Globus pallidus (tissue), 1 donor: ENCODE data around the gene PWWP2B.

Experiments used
- DNase-seq: peaks from one replicate; pipeline ENCODE4 v3.0.0-alpha.2; 2015; ENCODE audit warnings: low spot score

PWWP2B gene

DNA sequence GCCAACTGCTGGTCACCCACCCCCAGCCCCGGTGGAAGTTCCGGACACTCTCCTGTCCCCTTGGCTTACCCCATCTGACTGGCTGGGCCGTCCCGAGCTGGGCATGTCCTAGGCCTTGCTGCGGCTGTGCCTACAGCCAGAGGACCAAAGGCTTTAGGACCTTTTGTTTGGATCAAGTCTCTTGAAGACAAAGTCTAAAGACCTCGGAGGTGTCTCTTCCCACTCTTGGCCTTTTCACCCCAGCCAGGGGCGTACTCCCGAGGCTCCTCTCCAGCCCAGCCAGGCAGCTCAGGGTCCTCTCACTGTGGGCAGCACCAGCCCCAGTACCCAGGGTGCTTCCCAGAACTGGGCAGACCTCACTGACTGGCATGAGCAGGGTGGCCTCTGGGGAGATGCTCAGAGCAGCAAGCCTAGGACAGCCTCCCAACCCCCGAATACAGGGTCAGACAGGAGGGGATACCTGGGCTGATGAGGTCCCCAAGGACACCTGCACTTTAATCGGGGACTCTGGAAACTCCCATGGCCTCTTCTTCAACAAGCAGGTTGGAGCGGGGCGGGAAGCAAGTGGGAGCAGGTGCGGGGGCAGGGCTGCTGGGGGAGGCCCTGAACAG lies 2.7 kb upstream of the PWWP2B start:
- DNase-seq, result no peak

GRCh38 chr10:132394936-132395703 lies 1.9 kb upstream of the PWWP2B start:
- no peak for DNase-seq

- DNase-seq, result no peak
These were observed 1.1 kb upstream of the PWWP2B start for GRCh38 chr10:132395704-132396493.

- no peak for DNase-seq
These were observed 435 bp upstream of the PWWP2B start for GRCh38 chr10:132396494-132397035.

DNA sequence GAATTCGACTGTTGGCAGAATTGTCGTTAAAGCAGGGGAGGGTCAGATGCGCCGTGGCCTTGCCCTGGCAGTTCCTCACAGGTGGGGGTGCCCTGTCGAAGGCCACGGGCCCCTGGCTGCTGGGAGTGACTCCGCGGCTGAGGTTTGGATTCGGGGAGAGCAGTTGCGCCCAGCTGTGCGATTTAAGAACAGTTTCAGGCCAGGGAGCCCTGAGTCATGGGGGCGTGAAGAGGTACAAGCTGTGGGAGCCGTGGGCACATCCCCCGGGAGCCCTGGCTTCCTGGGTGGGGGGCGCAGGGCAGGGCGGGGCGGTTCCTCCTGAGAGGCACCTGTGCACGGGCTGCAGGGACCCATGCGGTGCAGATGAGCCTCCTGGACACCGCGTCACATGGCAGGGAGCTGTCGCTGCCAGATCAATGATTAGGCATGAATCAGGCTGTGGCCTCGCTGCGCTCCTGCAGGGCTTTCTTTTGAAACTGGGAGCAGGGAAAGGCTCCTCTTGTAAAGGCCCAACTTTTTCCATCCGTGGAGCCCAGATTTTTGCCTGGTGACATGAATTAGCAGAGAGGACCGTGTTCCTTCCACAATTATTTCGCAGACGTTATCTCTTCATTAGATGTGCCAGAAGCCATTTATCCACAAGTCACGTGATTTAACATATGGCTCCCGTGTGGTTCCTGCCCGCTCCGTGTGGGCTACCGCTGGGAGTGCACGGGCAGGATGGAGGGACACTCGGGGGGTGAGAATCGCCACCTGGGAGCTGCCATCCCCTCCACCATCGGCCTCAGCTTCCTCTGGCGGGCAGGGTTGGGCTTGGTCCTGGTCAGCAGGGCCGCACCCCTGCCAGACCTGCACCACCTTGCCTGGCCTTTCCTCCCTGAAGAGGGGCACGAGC lies 918 bp downstream of the PWWP2B start:
- no peak for DNase-seq

GRCh38 chr10:132398566-132398991 lies 1.6 kb downstream of the PWWP2B start:
- no peak for DNase-seq

- no peak for DNase-seq
These were observed 2.4 kb downstream of the PWWP2B start for GRCh38 chr10:132399117-132400035.

DNA sequence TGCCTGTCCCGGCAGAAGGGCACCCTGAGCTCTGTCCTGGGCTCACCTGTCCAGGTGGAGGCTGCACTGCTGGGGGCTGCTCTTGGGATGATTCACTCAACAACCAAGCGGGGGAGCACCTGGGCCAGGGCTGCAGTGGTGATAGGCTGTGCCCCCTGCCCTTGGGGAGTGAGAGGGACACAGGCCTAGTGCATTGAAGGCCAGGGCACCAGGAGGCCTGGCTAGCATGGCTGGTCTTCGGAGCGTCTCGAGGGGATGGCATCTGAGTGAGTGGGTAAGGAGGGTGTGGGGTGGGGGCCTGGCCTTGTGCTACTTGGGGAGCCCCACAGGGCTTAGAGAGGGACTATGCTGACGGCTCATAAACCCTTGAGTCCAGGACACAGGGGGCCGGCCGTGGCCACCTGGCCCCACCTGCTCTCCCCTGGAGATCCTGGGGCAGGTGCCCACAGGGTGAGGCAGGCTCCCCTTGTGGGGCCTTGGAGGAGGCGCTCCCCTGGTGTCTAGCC lies 3.1 kb downstream of the PWWP2B start:
- DNase-seq, result no peak

GRCh38 chr10:132400547-132401151 lies 3.6 kb downstream of the PWWP2B start:
- no peak for DNase-seq

DNA sequence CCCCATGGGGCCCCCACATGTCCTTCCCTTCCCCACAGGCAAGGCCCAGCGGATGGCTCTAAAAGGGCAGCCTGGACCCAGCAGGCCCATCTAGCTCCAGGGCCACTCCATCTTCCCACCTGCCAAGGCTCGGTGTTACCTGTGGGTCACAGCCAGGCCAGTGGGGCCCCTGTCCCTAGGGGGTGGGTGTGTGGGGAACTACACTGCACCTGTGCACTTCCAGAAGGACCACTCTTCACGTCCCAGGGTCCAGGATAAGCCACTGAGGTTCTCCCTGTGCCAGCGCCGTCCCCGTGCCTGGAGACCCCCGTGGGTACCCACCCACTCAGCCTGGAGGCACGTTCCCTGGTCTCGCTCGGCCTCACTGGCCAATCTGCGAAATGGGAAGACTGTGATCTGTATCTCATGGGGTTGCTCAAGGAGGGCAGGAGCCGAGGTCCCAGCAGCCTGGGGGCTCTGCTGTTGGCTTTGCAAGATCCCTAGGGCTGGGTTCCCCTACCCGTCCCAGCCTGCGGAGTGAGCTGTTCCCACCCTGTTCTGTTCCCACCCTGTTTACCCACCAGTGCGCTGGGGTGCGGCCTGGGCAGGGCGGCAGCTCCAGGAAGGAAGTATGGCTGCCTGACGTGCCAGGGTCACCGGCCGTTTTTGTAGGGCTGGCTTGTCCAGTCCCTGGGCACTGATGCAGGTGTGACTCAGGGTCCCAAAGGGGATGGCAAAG lies 4.6 kb downstream of the PWWP2B start:
- no peak for DNase-seq

DNA sequence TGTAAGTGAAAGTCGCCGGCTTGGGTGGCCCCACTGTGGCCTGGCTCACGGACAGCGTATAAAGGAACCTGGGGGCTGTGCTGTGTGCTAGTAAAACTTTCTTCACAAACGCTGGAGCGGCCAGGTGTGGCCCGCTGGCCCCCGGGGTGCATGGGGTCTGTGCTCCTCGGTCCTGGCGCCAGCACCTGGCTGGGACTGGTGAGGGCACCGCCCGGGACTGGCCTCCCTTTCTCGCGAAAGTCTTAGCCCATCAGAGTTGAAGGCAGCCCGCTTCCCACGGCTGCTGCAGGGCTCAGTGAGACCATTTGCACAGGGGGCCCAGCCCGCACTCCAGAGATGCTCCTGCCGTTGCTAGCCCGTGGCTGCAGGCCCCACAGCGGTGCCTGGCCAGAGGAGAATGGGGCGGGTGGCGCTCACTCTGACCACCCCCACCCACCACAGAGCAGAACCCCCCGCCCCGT lies 5.8 kb downstream of the PWWP2B start:
- DNase-seq, result no peak

- DNase-seq, result no peak
These were observed 6.6 kb downstream of the PWWP2B start for GRCh38 chr10:132403511-132404168.

DNA sequence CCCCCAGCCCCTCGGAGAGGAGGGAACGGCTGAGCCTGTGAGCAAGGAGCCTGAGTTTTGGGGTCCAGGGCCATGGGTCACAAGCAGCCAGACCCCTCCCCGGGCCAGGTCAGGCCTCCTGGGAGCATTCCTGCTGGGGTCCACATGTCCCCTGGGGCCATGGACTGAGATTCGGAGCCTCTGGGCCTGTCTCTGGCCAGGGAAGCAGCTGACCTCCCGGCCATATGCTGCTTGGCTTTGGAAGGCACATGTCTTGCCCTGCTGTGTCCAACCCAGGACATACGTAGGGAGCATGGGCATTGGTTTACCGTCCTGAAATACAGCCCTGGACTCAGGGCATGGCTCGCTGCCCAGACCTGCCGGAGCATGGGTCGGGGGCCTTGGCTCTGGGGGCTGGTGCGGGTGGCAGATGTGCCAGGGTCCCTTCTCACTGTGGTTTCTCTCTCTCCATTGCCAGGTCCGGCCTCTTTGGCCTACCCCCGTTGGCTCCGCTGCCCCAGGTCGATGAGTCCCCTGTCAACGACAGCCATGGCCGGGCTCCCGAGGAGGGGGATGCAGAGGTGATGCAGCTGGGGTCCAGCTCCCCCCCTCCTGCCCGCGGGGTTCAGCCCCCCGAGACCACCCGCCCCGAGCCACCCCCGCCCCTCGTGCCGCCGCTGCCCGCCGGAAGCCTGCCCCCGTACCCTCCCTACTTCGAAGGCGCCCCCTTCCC lies 7.3 kb downstream of the PWWP2B start:
- DNase-seq, result no peak

- DNase-seq, result no peak
These were observed 8.0 kb downstream of the PWWP2B start for GRCh38 chr10:132404911-132405462.

GRCh38 chr10:132405463-132405991 lies 8.5 kb downstream of the PWWP2B start:
- no peak for DNase-seq

DNA sequence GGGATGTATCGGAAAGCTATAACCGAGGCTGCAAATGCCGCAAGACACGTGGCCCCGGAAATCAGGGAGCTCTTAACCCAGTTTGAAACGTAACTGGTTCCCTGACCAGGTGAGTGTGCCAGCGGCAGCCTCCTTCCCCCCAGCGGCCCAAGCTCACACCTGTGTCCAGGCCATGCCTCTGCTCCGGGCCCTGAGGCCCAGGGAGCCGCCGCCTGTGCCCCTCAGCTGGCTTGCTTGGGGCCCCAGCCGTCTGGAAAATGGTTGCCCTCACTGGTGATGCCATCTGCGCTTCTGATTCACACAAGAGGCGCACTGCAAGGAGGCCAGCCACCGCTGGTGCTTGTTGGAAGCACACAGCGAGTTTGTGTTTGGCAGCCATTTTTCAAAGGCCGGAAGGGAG lies 9.2 kb downstream of the PWWP2B start:
- DNase-seq, result no peak

DNA sequence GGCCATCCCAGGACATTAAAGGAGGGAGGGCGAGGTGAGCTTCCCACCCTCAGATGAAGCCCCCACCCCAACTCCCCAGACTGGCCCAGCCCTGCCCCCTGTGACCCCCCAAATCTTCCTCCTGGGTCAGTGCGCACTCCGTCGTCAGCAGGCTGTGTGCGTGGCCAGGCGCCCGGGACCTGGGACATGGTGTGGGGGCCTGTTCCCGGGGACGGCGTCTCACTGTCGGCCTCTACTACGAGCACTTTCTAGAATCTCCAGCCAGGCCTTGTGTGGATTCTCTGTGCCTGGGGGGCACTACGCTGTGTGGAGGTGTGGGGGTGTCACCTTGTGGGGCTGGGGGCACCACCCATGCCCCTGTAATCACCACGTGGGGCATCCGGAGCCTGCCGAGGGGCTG lies 9.8 kb downstream of the PWWP2B start:
- no peak for DNase-seq
